PFSK-1 (cell line): ENCODE data around the gene ARL3.

Experiments used
- FOXP2 ChIP-seq: optimal IDR thresholded peaks from 2 replicates; pipeline ENCODE3; 2011; ENCODE audit warnings: borderline replicate concordance, control low read depth, inconsistent platforms; ENCODE audit not compliant: insufficient read depth; ENCODE audit errors: extremely low read length, extremely low read depth
- POLR2AphosphoS5 ChIP-seq: IDR thresholded peaks from 2 replicates; pipeline ENCODE4 v1.6.1; 2012; ENCODE audit warnings: low read depth, mild to moderate bottlenecking, control low read depth, low read length, moderate library complexity
- REST ChIP-seq, 2 experiments: IDR thresholded peaks; 2 replicates each; pipeline versions ENCODE4 v1.6.1 to v1.8.0; 2011 to 2012; ENCODE audit warnings: low read depth in 2 of 2, low read length in 2 of 2, control low read depth in 1 of 2, inconsistent platforms in 1 of 2, mild to moderate bottlenecking in 1 of 2, moderate library complexity in 1 of 2; ENCODE audit not compliant: insufficient read depth in 1 of 2
- SIN3A ChIP-seq: IDR thresholded peaks from 2 replicates; pipeline ENCODE4 v1.6.1; 2012; ENCODE audit warnings: mild to moderate bottlenecking, low read length, moderate library complexity, borderline replicate concordance; ENCODE audit not compliant: insufficient read depth
- TAF1 ChIP-seq: IDR thresholded peaks from 2 replicates; pipeline ENCODE4 v1.6.1; 2012; ENCODE audit warnings: low read length, control low read depth, borderline replicate concordance; ENCODE audit not compliant: insufficient read depth

The ARL3 gene

GRCh38 chr10:102652170-102652916 is 61.9 kb downstream of the ARL3 start:
- no peak for TF ChIP-seq REST (IDR thresholded peaks at IDR 0.05; ENCODE audit: insufficient read depth in 1 of 2, low read depth in 2 of 2, low read length in 2 of 2)
- TF ChIP-seq SIN3A: no peak

- TF ChIP-seq REST (IDR thresholded peaks at IDR 0.05; ENCODE audit: insufficient read depth in 1 of 2, low read depth in 2 of 2, low read length in 2 of 2) (no peak), POLR2AphosphoS5 (no peak), FOXP2 (no peak), SIN3A (no peak), TAF1 (no peak)
Measured at GRCh38 chr10:102651455-102652169, 62.6 kb downstream of the ARL3 start.

GRCh38 chr10:102650655-102651454 is 63.3 kb downstream of the ARL3 start:
- TF ChIP-seq TAF1: no peak
- TF ChIP-seq REST (IDR thresholded peaks at IDR 0.05; ENCODE audit: insufficient read depth in 1 of 2, low read depth in 2 of 2, low read length in 2 of 2): no peak
- TF ChIP-seq FOXP2: no peak
- TF ChIP-seq POLR2AphosphoS5: no peak

- no peak for TF ChIP-seq POLR2AphosphoS5
Measured at GRCh38 chr10:102649797-102650654, 64.2 kb downstream of the ARL3 start.

- TF ChIP-seq POLR2AphosphoS5: no peak
- no peak for TF ChIP-seq TAF1
- no peak for TF ChIP-seq REST (IDR thresholded peaks at IDR 0.05; ENCODE audit: insufficient read depth in 1 of 2, low read depth in 2 of 2, low read length in 2 of 2)
- TF ChIP-seq SIN3A: no peak
- TF ChIP-seq FOXP2: no peak
Measured at GRCh38 chr10:102648889-102649796, 65.1 kb downstream of the ARL3 start.
